ENCODE data around the gene PRSS12. TPM values are rescaled to one million over a fixed set of nuclear protein-coding genes. Genes with fewer than 3 reads are reported as not detected.
"Not testable (repeated sequence)": the region's sequence is repeated elsewhere in the genome, so short reads cannot be mapped to it uniquely, and the experiment has no call there.

Gene PRSS12
- total and polyA plus RNA-seq, 7 donors: 0.28 to 16.1 (median 1.3) TPM

GRCh38 chr4:118307643-118308042 is 45.2 kb downstream of the PRSS12 start:
- DNase-seq: no peak
- WGBS, 2 donors: 18 to 57% methylated on average over 2 of the region's 2 CpGs
- no peak for TF ChIP-seq POLR2A (IDR thresholded peaks at IDR 0.05)
- Histone ChIP-seq H3K9me3 (no peaks in the 10 kb centered on the region), H3K36me3 (no peaks in the 10 kb centered on the region), H3K27me3 (no peaks in the 10 kb centered on the region), H3K4me3 (no peak overlapping the region), H3K4me1 (no peaks in the 10 kb centered on the region), H3K27ac (no peak overlapping the region)
- intact Hi-C loops (cut with DNase I): no loop called here

- H3K27ac ChIP-seq; intact Hi-C loops (cut with DNase I); H3K36me3 ChIP-seq; H3K27me3 ChIP-seq; H3K4me3 ChIP-seq; H3K9me3 ChIP-seq; H3K4me1 ChIP-seq; DNase-seq: not testable (repeated sequence)
- WGBS, 2 donors: 95 to 98% methylated on average over 6 of the region's 6 CpGs
These were observed 53.2 kb downstream of the PRSS12 start for GRCh38 chr4:118299619-118300018.

- Histone ChIP-seq H3K27ac (no peak overlapping the region), H3K4me1 (no peaks in the 10 kb centered on the region), H3K4me3 (no peak overlapping the region), H3K27me3 (no peaks in the 10 kb centered on the region), H3K36me3 (no peaks in the 10 kb centered on the region), H3K9me3 (no peaks in the 10 kb centered on the region)
- WGBS, 2 donors: 87 to 88% methylated on average over 1 of the region's 1 CpG
- no peak for TF ChIP-seq EP300 (IDR thresholded peaks at IDR 0.05)
- no peak for TF ChIP-seq CTCF (IDR thresholded peaks at IDR 0.05)
- no peak for TF ChIP-seq POLR2AphosphoS5 (IDR thresholded peaks at IDR 0.05)
- no peak for TF ChIP-seq POLR2A (IDR thresholded peaks at IDR 0.05)
- intact Hi-C loops (cut with DNase I): no loop called here
- no peak for DNase-seq
These were observed 56.1 kb downstream of the PRSS12 start for GRCh38 chr4:118296729-118297128.

- Histone ChIP-seq H3K36me3 (no peaks in the 10 kb centered on the region), H3K27me3 (no peaks in the 10 kb centered on the region), H3K27ac (no peak overlapping the region), H3K4me3 (no peak overlapping the region), H3K4me1 (no peaks in the 10 kb centered on the region), H3K9me3 (no peaks in the 10 kb centered on the region)
- no peak for TF ChIP-seq CTCF (IDR thresholded peaks at IDR 0.05)
- no peak for TF ChIP-seq POLR2AphosphoS5 (IDR thresholded peaks at IDR 0.05)
- no peak for TF ChIP-seq EP300 (IDR thresholded peaks at IDR 0.05)
- no peak for TF ChIP-seq POLR2A (IDR thresholded peaks at IDR 0.05)
- no peak for DNase-seq
- intact Hi-C loops (cut with DNase I): no loop called here
- WGBS, 2 donors: 80 to 90% methylated on average over 2 of the region's 2 CpGs
These were observed 61.9 kb downstream of the PRSS12 start for GRCh38 chr4:118290951-118291350.

- intact Hi-C loops (cut with DNase I): no loop called here
- no peaks in the 10 kb centered on the region for H3K27me3 ChIP-seq
- TF ChIP-seq POLR2A (IDR thresholded peaks at IDR 0.05) (no peak), EP300 (IDR thresholded peaks at IDR 0.05) (no peak), POLR2AphosphoS5 (IDR thresholded peaks at IDR 0.05) (no peak), CTCF (IDR thresholded peaks at IDR 0.05) (no peak)
- no peaks in the 10 kb centered on the region for H3K36me3 ChIP-seq
- no peak for DNase-seq
- H3K4me1 ChIP-seq: no peaks in the 10 kb centered on the region
- no peak overlapping the region for H3K27ac ChIP-seq
- H3K4me3 ChIP-seq: no peak overlapping the region
- WGBS, 2 donors: 71 to 83% methylated on average over 1 of the region's 1 CpG
- H3K9me3 ChIP-seq: no peaks in the 10 kb centered on the region
These were observed 63.0 kb downstream of the PRSS12 start for GRCh38 chr4:118289794-118290193.

- Histone ChIP-seq H3K27me3 (no peaks in the 10 kb centered on the region), H3K9me3 (no peaks in the 10 kb centered on the region), H3K27ac (no peak overlapping the region), H3K4me3 (no peak overlapping the region), H3K36me3 (no peaks in the 10 kb centered on the region), H3K4me1 (no peaks in the 10 kb centered on the region)
- TF ChIP-seq EP300 (IDR thresholded peaks at IDR 0.05): no peak
- TF ChIP-seq CTCF (IDR thresholded peaks at IDR 0.05): no peak
- TF ChIP-seq POLR2AphosphoS5 (IDR thresholded peaks at IDR 0.05): no peak
- no peak for TF ChIP-seq POLR2A (IDR thresholded peaks at IDR 0.05)
- WGBS, 2 donors: 76 to 83% methylated on average over 2 of the region's 2 CpGs
- DNase-seq: no peak
- intact Hi-C loops (cut with DNase I): no loop called here
These were observed 64.9 kb downstream of the PRSS12 start for GRCh38 chr4:118287711-118288451.
